HG03196 (cell line): ENCODE results near the gene GYS1.

Experiments
- ATAC-seq: cut with Tn5 transposase; IDR thresholded peaks from one replicate; pipeline ENCODE4 v1.9.1; 2021; ENCODE audit not compliant: unreplicated experiment

GYS1 gene

DNA sequence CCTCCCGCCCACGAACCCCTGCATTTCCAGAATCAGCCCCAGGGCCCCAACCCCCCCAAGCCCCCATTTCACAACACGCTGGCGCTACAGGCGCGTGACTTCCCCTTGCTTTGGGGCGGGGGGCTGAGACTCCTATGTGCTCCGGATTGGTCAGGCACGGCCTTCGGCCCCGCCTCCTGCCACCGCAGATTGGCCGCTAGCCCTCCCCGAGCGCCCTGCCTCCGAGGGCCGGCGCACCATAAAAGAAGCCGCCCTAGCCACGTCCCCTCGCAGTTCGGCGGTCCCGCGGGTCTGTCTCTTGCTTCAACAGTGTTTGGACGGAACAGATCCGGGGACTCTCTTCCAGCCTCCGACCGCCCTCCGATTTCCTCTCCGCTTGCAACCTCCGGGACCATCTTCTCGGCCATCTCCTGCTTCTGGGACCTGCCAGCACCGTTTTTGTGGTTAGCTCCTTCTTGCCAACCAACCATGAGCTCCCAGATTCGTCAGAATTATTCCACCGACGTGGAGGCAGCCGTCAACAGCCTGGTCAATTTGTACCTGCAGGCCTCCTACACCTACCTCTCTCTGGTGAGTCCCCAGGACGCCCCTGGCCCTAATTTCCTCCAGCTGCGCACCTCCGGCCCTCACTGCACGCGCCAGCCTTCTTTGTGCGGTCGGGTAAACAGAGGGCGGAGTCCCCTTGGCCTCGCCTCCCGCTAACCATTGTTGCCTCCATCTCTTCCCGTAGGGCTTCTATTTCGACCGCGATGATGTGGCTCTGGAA lies 27.9 kb downstream of the GYS1 start, which contains the start of gene FTL:
Gene FTL (plus strand): TSS at position 270 of the 766 bp plus-strand sequence. CDS start 199 bp downstream, at position 469.
- peak; percentile 59 for ATAC-seq

DNA sequence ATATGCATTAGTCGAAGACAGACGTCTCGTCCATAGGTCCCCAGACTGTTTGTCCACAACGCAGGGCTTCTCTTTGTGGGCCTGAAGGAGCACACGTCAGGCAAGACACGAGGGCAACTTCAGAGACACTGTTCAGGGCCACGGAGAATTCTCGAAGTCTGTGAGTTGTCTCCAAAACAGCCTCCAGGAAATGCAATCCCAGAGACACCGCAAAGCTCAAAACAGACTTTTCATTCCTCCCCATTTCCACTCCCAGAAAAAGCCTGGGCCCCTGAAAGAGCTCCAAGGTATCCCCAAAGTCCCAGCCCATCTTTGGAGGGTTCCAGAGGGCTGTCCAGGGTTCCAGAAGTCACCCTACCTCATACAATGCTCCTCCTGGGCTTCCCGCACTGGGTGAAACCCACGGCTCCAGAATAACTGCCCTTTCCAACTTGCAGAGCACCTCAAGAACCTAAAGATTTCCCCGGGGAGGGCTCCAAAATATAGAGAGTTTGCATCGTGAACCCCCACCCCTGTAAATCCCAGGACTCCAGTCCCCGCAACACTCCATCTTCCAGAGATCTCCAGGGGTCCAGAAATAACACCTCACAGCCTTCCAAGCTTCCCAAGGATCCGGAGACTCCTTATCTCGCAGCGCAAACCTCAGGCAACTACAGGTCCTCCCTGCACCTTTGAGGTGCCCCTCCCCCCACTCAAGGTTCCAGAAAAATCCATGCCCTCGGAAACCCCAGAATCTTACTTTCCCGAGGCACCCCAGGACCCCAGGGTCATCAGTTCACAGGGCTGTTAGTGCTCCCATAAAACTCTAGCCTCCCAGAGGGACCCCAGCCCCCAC lies 28.7 kb downstream of the GYS1 start:
- ATAC-seq, result no peak

DNA sequence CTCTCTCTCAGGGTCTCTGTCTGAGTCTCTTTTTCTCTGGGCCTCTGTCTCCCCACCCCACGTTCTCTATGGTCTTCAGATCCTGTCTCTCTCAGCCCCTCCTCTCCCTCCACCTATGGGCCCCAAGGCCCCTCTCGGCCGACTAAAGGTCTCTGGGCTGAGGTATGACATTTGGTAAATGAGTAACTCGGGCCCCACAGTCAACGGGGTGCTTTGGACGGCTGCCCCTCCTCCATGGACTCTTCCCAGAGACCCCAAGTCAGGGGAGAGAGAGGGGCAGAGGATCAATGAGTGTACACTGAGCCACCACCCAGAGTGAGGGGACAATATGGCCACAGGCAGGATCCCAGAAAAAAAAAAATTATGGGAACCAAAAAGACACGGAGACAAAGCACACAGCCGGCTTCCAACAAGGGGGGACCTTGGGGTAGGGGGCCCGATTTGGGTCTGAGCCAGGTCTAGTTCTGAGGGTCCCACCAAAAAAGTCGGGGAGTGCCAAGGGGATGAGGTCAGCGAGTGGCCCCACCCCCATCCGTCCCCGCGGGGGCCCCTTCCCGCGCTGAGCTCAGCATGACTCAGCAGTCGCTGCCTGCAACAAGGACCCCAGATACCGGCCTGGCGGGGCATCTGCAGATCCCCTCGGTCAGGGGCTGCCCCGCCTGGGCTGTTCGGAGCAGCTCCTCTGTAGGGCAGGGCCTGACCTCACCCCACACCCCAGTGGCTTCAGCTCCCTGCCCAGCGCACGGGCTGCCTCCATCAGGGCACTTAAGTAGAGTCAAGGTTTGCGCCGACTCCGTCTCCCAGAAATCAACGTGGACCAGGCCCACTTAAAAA lies 29.5 kb downstream of the GYS1 start:
- peak; percentile 24 for ATAC-seq

DNA sequence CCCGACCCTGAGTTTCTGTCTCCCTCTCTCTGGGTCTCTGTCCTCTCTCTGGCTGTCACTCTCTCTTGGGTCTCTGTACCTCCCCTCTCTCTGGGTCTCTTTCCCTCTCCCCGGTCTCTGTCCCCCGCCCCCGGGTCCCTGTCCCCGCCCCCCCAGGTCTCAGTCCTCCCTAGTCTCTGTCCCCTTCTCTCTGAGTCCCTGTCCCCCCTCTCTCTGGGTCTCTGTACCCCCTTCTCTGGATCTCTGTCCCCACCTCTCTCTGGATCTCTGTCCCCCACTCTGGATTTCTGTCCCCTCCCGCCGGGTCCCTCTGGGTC lies 30.3 kb downstream of the GYS1 start:
- no peak for ATAC-seq

DNA sequence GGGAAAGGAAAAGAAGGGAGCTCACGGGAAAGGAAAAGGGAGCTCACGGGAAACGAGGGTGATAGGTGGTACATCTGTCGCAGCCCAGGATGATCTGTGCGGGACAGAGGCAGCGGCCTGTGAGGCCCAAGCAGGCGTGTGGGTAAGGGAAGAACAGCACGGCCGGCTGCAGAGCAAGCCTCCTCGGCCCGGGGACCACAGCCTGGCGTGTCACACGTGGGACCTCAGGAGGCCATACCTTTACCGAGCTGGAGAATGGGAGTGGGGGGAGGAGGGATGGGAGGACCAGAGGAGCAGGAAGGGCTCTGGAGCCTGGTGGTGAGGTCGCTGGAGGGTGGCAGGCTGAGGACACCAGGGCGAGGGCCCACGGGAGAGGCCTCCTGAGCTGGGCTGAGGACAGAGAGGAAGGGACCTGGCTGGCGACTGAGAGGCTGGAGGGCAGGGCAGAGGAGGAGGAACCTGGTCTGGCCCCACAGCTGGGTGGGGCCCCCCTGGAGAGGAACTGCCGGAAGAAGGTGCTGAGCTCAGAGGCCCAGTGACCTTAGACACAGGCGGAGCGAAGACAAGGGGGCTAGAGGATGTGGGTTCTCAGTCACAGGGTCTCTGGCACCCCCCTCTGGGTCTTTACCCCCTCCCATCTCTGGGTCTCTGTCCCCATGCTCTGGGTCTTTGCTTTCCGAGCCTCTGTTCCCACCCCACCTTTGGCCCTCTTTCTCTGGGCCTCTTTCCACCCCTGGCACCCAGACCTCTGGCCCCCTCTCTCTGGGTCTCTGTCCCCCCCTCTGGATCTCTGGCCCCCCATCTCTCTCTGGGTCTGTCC lies 30.9 kb downstream of the GYS1 start:
- ATAC-seq, result no peak

DNA sequence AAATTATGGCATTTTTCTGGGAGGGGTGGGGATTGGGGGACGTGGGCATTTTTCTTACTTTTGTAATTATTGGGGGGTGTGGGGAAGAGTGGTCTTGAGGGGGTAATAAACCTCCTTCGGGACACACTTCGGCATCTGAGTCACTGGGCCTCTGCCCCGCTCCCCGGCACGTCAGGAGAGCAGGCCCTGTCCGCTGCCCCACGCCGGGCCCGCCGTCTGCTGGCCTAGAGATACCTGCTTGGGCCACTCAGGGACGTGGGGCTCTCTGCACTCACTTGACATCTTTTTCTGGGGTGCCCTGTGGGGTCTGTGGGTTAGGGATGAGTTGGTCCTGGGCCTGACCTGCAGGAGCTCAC lies 31.5 kb downstream of the GYS1 start:
- no peak for ATAC-seq

DNA sequence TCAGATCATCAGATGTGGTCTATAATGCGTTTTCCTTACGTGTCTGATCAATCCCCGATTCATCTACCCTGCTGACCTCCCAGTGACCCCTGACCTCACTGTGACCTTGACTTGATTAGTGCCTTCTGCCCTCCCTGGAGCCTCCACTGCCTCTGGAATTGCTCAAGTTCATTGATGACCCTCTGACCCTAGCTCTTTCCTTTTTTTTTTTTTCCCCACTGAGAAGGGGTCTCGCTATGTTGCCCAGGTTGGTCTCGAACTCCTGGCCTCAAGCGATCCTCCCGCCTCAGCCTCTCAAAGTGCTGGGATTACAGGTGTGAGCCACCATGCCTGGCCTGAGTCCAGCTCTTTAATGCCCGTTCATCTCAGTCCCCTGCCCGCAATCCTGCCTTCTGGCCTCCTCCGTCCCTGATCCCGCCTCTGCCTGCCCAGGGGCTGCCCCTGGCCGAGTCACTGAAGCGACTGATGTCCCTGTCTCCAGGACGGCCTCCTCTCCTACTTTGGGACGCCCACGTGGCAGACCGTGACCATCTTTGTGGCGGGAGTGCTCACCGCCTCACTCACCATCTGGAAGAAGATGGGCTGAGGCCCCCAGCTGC lies 32.0 kb downstream of the GYS1 start:
- ATAC-seq, result no peak

DNA sequence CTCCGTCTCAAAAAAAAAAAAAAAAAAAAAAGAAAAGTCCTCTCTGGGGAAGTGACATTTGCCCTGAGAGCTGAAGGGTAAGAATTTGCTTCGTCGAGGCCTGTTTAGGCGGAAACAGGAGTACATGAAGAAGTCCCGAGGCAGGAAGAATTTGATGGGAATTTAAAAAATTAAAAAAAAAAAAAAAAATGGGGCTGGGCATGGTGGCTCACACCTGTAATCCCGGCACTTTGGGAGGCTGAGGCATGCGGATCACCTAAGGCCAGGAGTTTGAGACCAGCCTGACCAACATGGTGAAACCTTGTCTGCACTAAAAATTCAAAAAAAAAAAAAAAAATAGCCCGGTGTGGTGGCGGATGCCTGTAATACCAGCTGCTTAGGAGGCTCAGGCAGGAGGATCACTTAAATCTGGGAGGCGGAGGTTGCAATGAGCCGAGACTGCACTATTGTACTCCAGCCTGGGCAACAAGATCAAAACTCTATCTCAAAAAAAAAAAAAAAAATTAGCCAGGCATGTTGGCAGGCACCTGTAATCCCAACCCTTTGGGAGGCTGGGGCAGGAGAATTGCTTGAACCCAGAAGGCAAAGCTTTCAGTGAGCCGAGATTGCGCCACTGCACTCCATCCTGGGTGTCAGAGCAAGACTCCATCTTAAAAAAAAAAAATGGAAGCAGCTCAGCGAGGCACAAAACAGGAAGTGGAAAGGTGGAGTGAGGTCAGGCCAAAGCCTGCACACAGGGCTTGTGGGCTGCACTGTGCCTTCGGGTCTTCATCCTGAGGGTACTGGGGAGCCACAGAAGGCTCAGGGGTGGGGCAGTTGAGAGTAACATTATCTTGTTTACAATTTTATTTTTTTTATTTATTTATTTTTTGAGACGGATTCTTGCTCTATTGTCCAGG lies 33.5 kb downstream of the GYS1 start:
- no peak for ATAC-seq

DNA sequence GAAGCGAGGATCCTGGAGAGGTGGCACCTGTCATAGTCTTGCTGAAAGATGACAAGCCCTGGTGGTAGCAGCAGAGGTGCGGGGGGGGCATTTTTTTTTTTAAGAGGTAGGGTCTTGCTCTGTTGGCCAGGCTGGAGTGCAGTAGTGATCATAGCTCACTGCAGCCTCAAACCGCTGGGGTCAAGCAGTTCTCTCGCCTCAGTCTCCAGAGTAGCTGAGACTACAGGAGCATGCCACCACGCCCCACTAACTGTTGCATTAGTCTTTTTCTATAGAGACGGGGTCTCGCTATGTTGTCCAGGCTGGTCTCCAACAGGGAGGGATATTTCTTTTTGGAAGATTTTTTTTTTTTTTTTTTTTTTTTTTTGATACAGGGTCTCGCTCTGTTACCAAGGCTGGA lies 35.1 kb downstream of the GYS1 start:
- ATAC-seq, result no peak

DNA sequence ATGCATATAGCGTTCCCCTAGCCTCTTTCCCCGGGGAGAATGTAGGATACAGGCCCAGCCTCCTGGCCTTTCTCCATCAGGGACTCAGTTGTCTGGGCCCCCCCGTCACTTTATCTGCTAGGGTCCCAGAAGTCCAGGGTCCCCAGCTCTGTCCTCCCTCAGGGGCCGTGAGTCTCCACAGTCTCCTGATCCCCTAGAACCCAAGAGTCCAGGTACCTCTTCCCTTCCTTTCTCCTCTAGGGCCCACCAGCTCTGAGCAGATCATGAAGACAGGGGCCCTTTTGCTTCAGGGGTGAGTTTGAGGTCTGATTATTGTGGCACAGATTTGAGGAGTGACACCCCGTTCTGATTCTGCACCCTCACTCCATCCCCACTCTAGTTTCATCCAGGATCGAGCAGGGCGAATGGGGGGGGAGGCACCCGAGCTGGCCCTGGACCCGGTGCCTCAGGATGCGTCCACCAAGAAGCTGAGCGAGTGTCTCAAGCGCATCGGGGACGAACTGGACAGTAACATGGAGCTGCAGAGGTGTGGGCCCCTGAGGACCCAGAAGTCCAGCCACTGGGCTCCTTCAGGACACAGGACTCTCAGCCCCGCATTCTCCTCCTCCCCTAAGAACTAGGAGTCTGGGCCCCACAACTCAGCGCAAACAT lies 37.7 kb downstream of the GYS1 start:
- ATAC-seq, result no peak

DNA sequence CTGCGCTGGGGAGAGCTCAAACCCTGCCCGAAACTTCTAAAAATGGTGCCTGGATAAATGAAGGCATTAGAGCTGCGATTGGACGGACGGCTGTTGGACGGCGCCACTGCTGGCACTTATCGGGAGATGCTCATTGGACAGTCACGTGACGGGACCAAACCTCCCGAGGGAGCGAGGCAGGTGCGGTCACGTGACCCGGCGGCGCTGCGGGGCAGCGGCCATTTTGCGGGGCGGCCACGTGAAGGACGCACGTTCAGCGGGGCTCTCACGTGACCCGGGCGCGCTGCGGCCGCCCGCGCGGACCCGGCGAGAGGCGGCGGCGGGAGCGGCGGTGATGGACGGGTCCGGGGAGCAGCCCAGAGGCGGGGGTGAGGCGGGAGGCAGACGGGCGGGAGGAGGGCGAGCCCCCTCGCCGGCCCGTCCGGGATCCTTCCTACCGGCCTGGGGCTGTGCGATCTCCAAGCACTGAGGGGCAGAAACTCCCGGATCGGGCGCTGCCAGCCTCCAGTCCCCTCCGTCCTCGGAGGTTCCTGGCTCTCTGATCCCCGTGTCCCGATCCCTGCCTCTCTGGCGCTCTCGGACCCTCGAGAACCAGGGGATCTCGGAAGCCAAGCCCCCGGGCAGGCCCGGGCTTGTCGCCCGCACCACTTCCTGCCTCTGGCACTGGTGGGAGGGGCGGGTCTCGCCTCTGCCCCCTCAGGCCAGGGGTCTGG lies 38.4 kb downstream of the GYS1 start, which contains the start of gene BAX:
Gene BAX (plus strand): TSS at position 281 of the 713 bp plus-strand sequence. CDS start 54 bp downstream, at position 335.
- peak; percentile 82 for ATAC-seq

DNA sequence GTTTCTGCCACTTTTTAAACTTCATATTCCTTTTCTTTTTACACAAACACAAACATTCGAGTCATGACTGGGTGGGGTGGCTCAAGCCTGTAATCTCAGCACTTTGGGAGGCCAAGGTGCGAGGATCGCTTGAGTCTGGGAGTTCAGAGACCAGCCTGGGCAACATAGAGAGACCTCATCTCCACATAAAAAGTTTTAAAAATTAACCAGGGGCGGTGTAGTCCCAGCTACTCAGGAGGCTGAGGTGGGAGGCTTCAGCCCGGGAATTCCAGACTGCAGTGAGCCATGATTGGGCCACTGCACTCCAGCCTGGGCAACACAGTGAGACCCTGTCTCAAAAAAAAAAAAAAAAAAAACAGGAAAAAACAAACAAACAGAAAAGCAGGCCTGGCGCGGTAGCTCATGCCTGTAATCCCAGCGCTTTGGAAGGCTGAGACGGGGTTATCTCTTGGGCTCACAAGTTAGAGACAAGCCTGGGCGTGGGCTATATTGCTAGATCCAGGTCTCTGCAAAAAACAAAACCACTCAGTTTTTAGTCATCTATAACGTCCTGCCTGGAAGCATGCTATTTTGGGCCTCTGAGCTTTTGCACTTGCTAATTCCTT lies 39.0 kb downstream of the GYS1 start:
- ATAC-seq, result no peak

DNA sequence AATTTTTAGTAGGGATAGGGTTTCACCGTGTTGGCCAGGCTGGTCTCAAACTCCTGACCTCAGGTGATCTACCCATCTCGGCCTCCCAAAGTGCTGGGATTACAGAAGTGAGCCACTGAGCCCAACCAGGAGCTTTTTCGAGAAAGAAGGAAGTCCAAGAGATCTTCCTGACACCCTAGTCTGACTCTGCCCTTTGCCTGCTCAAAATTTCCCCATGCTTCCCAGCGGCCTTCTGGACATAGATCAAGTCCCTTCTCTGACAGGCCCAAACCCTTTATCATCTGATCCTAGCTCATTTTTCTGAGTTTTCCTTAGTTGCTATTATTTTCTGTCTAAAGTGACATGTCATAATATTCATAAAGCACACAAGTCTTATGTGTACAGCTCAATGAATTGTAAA lies 40.0 kb downstream of the GYS1 start:
- ATAC-seq, result no peak

DNA sequence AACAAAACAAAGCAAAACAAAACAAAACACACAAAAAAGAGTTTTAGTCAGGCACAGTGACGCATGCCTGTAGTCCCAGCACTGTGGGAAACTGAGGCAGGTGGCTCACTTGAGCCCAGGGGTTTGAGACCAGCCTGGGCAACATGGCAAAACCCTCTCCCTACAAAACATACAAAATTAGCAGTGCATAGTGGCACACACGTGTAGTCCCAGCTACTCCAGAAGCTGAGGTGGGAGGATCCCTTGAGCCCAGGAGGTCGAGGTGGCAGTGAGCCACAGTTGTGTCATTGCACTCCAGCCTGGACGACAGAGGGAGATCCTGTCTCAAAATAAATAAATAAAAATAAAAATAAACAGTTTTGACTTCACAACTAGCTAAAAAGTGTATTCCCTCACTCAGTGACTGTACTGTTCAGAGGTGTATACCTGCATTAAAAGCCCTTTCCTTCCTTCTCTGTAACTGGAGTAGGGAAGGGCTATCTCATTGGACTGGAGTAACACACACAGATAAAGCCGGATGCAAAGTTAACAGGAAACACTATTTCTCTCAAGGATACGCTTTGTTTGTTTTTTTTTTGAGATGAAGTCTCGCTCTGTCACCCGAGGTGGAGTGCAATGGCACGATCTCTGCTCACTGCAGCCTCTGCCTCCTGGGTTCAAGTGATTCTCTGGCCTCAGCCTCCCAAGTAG lies 42.1 kb downstream of the GYS1 start:
- ATAC-seq, result no peak

DNA sequence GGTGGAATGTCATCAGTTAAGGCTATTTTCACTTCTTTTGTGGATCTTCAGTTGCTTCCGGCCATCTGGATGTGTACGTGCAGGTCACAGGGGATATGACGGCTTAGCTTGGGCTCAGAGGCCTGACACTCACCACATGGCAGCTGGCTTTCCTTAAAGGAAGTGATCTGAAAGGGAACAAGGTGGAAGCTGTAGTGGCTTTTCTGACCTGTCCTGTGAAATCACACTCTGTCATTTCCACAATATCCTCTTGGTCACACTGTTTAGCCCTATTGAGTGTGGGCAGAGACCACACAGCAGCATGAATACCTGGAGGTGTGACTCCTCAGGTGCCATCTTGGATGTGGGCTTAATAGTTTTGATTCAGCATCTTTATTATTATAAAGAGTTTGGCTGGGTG lies 43.0 kb downstream of the GYS1 start:
- no peak for ATAC-seq

DNA sequence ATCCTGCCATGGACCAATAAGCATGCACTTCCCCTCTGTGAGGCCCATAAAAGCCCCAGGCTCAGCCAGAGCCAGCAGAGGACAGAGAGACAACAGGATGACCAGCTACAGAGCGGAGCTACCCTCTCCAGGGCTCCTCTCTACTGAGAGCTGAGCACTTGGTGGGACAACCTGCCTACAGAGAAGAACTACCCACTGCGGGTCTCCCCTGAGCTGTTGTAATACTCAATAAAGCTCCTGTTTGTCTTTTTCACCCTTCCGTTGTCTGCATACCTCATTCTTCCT lies 45.9 kb downstream of the GYS1 start:
- ATAC-seq, result no peak
